SH-SY5Y (cell line): ENCODE results near the gene MRPS9.

Source experiments
- GATA2 ChIP-seq: IDR thresholded peaks from 2 replicates; pipeline ENCODE4 v1.6.1; 2011; ENCODE audit warnings: mild to moderate bottlenecking, low read depth, low read length
- GATA3 ChIP-seq: IDR thresholded peaks from 2 replicates; pipeline ENCODE4 v1.6.1; 2011; ENCODE audit warnings: low read depth, mild to moderate bottlenecking, low read length, moderate library complexity

GRCh38 chr2:105056245-105056644 is 18.4 kb downstream of the MRPS9 start:
- TF ChIP-seq GATA3 (no peak), GATA2 (no peak)
